ENCODE measurements around the gene PTPN4. TPM values are rescaled to one million over a fixed set of nuclear protein-coding genes. Genes with fewer than 3 reads are reported as not detected.

Gene PTPN4
- total and polyA plus RNA-seq, 2 of the 13 experiments (the other 11 are each of a cell fraction or from before 2014, with no cell fraction given): 20.3 to 34.6 TPM

DNA sequence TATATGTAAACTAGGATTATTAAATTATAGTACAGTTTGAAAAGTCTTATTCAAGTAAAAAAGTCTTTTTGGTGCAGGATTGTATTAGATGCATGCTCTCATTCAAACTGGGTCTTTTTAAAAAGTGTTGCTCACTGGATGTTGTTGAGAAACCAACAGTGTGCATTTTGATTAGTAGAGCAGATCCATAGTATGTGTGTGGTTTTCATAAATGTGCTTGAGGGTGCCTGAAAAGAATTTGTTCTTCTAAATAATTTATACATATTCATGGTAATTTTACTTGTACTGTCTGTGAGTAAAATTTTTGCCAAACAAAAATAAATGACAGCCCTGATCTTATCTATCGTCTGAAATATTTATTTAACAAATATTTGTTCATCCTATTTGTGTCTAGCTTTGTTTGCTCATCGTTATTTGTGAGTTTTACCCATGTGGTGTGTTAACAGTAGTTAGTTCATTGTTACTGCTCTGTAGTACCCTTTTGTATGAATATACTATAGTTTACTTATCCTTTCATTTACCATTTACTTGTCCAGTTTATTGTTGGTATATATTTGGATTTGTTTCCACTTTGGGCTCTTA lies 50.4 kb downstream of the PTPN4 start:
- in situ Hi-C loops (cut with HindIII; ENCODE audit: extremely low pct_ligation_motif_present, low pct_unique_long_range_greater_than_20kb): loop anchor here (5.0 kb wide), 1 partner anchor 53 kb away; the partner anchor contains the start of gene PTPN4
- TF ChIP-seq, protein P1, sequence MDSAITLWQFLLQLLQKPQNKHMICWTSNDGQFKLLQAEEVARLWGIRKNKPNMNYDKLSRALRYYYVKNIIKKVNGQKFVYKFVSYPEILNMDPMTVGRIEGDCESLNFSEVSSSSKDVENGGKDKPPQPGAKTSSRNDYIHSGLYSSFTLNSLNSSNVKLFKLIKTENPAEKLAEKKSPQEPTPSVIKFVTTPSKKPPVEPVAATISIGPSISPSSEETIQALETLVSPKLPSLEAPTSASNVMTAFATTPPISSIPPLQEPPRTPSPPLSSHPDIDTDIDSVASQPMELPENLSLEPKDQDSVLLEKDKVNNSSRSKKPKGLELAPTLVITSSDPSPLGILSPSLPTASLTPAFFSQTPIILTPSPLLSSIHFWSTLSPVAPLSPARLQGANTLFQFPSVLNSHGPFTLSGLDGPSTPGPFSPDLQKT (CRISPR knock-in tag; IDR thresholded peaks at IDR 0.05; ENCODE audit: borderline replicate concordance): no peak
- 0 out of 2 replicates have a peak, but pooled peaks have one; percentile 33 for TF ChIP-seq HDAC2 (CRISPR knock-in tag; IDR thresholded peaks at IDR 0.05)
- peak; percentile 93 for TF ChIP-seq SOX5 (CRISPR knock-in tag; IDR thresholded peaks at IDR 0.05; ENCODE audit: borderline replicate concordance)
- no peak for TF ChIP-seq ZNF510 (CRISPR knock-in tag; IDR thresholded peaks at IDR 0.05; ENCODE audit: low read depth)
- peak; percentile 52 for TF ChIP-seq SAP130 (CRISPR knock-in tag; IDR thresholded peaks at IDR 0.05; ENCODE audit: low read depth)
- TF ChIP-seq SUZ12 (IDR thresholded peaks at IDR 0.05; ENCODE audit: low read depth, low read length): no peak
- peak; percentile 35; the same call in 1 of the 2 replicates for TF ChIP-seq RARA (CRISPR knock-in tag; IDR thresholded peaks at IDR 0.05)
- peak; percentile 64 for TF ChIP-seq RERE (CRISPR knock-in tag; IDR thresholded peaks at IDR 0.05; ENCODE audit: low read depth)
- TF ChIP-seq, protein P2, sequence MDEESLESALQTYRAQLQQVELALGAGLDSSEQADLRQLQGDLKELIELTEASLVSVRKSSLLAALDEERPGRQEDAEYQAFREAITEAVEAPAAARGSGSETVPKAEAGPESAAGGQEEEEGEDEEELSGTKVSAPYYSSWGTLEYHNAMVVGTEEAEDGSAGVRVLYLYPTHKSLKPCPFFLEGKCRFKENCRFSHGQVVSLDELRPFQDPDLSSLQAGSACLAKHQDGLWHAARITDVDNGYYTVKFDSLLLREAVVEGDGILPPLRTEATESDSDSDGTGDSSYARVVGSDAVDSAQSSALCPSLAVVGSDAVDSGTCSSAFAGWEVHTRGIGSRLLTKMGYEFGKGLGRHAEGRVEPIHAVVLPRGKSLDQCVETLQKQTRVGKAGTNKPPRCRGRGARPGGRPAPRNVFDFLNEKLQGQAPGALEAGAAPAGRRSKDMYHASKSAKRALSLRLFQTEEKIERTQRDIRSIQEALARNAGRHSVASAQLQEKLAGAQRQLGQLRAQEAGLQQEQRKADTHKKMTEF (CRISPR knock-in tag; IDR thresholded peaks at IDR 0.05): peak; percentile 46; the same call in 1 of the 2 replicates
- no peak for TF ChIP-seq ATF6 (CRISPR knock-in tag; conservative IDR thresholded peaks at IDR 0.05)
- TF ChIP-seq, protein P3, sequence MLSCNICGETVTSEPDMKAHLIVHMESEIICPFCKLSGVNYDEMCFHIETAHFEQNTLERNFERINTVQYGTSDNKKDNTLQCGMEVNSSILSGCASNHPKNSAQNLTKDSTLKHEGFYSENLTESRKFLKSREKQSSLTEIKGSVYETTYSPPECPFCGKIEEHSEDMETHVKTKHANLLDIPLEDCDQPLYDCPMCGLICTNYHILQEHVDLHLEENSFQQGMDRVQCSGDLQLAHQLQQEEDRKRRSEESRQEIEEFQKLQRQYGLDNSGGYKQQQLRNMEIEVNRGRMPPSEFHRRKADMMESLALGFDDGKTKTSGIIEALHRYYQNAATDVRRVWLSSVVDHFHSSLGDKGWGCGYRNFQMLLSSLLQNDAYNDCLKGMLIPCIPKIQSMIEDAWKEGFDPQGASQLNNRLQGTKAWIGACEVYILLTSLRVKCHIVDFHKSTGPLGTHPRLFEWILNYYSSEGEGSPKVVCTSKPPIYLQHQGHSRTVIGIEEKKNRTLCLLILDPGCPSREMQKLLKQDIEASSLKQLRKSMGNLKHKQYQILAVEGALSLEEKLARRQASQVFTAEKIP (CRISPR knock-in tag; IDR thresholded peaks at IDR 0.05; ENCODE audit: borderline replicate concordance): no peak

More for the DNA sequence above, 50.4 kb downstream of the PTPN4 start:
- H3K9me3 ChIP-seq (ENCODE audit: low read length): no peaks in the 10 kb centered on the region
- no TSS peak for BruUV-seq (replicated peaks)
- CTCF ChIA-PET (ENCODE audit: low intra/inter-chr PET ratio, low total read pairs): no interaction called here
- FAIRE-seq (no peak), ATAC-seq (peak; percentile 76), DNase-seq (ENCODE audit: low spot score) (peak; percentile 47)
- peaks cover 12% of the 10 kb centered on the region; the same call in 1 of the 2 replicates for H4K20me1 ChIP-seq (ENCODE audit: insufficient read depth, low read length)
- peaks cover 4% of the 10 kb centered on the region for H3K79me2 ChIP-seq (ENCODE audit: insufficient read depth, low read length)
- POLR2A ChIA-PET: no interaction called here
- H3K4me1 ChIP-seq (ENCODE audit: insufficient read depth, low read length): peaks cover 18% of the 10 kb centered on the region
- H2AFZ ChIP-seq (ENCODE audit: low read length): no peak overlapping the region
- peaks cover 0 to 11% of the 10 kb centered on the region in 2 experiments; a peak in 3 of 5 replicates for H3K36me3 ChIP-seq (replicated peaks in 1 of 2; ENCODE audit: control insufficient read depth in 1 of 2, insufficient read depth in 2 of 2, low read length in 2 of 2)
- H3K4me2 ChIP-seq (ENCODE audit: low read depth, low read length): no peak overlapping the region
- no peak overlapping the region for H3K27ac ChIP-seq (ENCODE audit: extremely low read length, insufficient read depth, low read length)
- H3K9ac ChIP-seq (ENCODE audit: insufficient read depth, low read depth, low read length): no peak overlapping the region
- intact Hi-C loops (cut with micrococcal nuclease; ENCODE audit: unreplicated experiment): loop anchor here (5.0 kb wide), 1 partner anchor 48 kb away; no protein-coding TSS in a partner anchor
- WGBS (ENCODE audit: low lambda C conversion rate): 8% methylated on average over 2 of the region's 2 CpGs
- no peaks in the 10 kb centered on the region; a peak in 1 of 5 replicates for H3K27me3 ChIP-seq (ENCODE audit: control insufficient read depth in 1 of 2, insufficient read depth in 2 of 2, low read length in 2 of 2)
- H3K4me3 ChIP-seq (replicated peaks in 1 of 3; ENCODE audit: insufficient read depth in 1 of 3, low read depth in 2 of 3, low read length in 3 of 3): no peak overlapping the region

Measured in HepG2 (cell line).